ENCODE results near the gene CDH22. TPM values are rescaled to one million over a fixed set of nuclear protein-coding genes. Genes with fewer than 3 reads are reported as not detected.
A peak's percentile ranks its signal among the peaks of the same experiment; 100 is the strongest.

Gene CDH22
- total RNA-seq, 1 donor from 2014 or later, result 0.18 TPM

GRCh38 chr20:46230801-46231282 lies 77.5 kb downstream of the CDH22 start:
- no peak overlapping the region for H3K27ac Mint-ChIP-seq
- H3K27me3 Mint-ChIP-seq (ENCODE audit: low read depth), result peaks cover 56% of the 10 kb centered on the region
- no peaks in the 10 kb centered on the region for H3K4me1 Mint-ChIP-seq

GRCh38 chr20:46230106-46230491 lies 78.2 kb downstream of the CDH22 start:
- H3K4me1 Mint-ChIP-seq, result no peaks in the 10 kb centered on the region
- TF ChIP-seq CTCF (IDR thresholded peaks at IDR 0.05; ENCODE audit: unreplicated experiment), result no peak
- no peak overlapping the region for H3K27ac Mint-ChIP-seq
- DNase-seq (ENCODE audit: low spot score in 2 of 2, unreplicated experiment in 2 of 2), result no peak
- peaks cover 56% of the 10 kb centered on the region for H3K27me3 Mint-ChIP-seq (ENCODE audit: low read depth)
- H3K36me3 Mint-ChIP-seq, result no peaks in the 10 kb centered on the region
- H3K9me3 Mint-ChIP-seq, result no peaks in the 10 kb centered on the region
- no peak overlapping the region for H3K4me3 Mint-ChIP-seq

More at GRCh38 chr20:46230801-46231282, 77.5 kb downstream of the CDH22 start:
- H3K4me3 Mint-ChIP-seq, result no peak overlapping the region
- H3K36me3 Mint-ChIP-seq, result no peaks in the 10 kb centered on the region
- H3K9me3 Mint-ChIP-seq, result no peaks in the 10 kb centered on the region
- DNase-seq (ENCODE audit: low spot score in 2 of 2, unreplicated experiment in 2 of 2), result peak in 1 of 2 experiments; percentile 73
- no peak for TF ChIP-seq CTCF (IDR thresholded peaks at IDR 0.05; ENCODE audit: unreplicated experiment)

- Mint-ChIP-seq H3K4me1 (no peaks in the 10 kb centered on the region), H3K27me3 (ENCODE audit: low read depth) (peaks cover 59% of the 10 kb centered on the region), H3K4me3 (no peak overlapping the region), H3K27ac (no peak overlapping the region), H3K9me3 (no peaks in the 10 kb centered on the region), H3K36me3 (no peaks in the 10 kb centered on the region)
- no peak for TF ChIP-seq CTCF (IDR thresholded peaks at IDR 0.05; ENCODE audit: unreplicated experiment)
- DNase-seq (ENCODE audit: low spot score in 2 of 2, unreplicated experiment in 2 of 2), result no peak
These were observed 78.7 kb downstream of the CDH22 start for GRCh38 chr20:46229478-46230105.

- no peaks in the 10 kb centered on the region for H3K9me3 Mint-ChIP-seq
- H3K4me3 Mint-ChIP-seq, result no peak overlapping the region
- no peaks in the 10 kb centered on the region for H3K4me1 Mint-ChIP-seq
- no peaks in the 10 kb centered on the region for H3K36me3 Mint-ChIP-seq
- H3K27ac Mint-ChIP-seq, result no peak overlapping the region
- TF ChIP-seq CTCF (IDR thresholded peaks at IDR 0.05; ENCODE audit: unreplicated experiment), result no peak
- H3K27me3 Mint-ChIP-seq (ENCODE audit: low read depth), result peaks cover 59% of the 10 kb centered on the region
- DNase-seq (ENCODE audit: low spot score in 2 of 2, unreplicated experiment in 2 of 2), result no peak
These were observed 79.6 kb downstream of the CDH22 start for GRCh38 chr20:46228670-46229069.

GRCh38 chr20:46227272-46227767 lies 81.0 kb downstream of the CDH22 start:
- Mint-ChIP-seq H3K27ac (no peak overlapping the region), H3K36me3 (no peaks in the 10 kb centered on the region), H3K4me3 (no peak overlapping the region), H3K27me3 (ENCODE audit: low read depth) (peaks cover 60% of the 10 kb centered on the region), H3K9me3 (no peaks in the 10 kb centered on the region), H3K4me1 (no peaks in the 10 kb centered on the region)
- no peak for TF ChIP-seq CTCF (IDR thresholded peaks at IDR 0.05; ENCODE audit: unreplicated experiment)
- no peak for DNase-seq (ENCODE audit: low spot score in 2 of 2, unreplicated experiment in 2 of 2)

All from mesothelial cell of epicardium (in vitro differentiated cells).